ENCODE results near the gene COL18A1.

- TF ChIP-seq CTCF (IDR thresholded peaks at IDR 0.05), result no peak
- no peak for TF ChIP-seq RFX5 (IDR thresholded peaks at IDR 0.05)
- TF ChIP-seq MAZ (IDR thresholded peaks at IDR 0.05; ENCODE audit: borderline replicate concordance, low read depth, low read length), result no peak
- no peak for TF ChIP-seq ELK1 (IDR thresholded peaks at IDR 0.05; ENCODE audit: low read depth, low read length)
- no peak for TF ChIP-seq EP300 (IDR thresholded peaks at IDR 0.05)
- no peak for TF ChIP-seq JUNB (IDR thresholded peaks at IDR 0.05)
- no peak for TF ChIP-seq RAD21 (conservative IDR thresholded peaks at IDR 0.05 in 1 of 2, IDR thresholded peaks at IDR 0.05 in 1 of 2)
- TF ChIP-seq POLR2A (IDR thresholded peaks at IDR 0.05; ENCODE audit: low read length), result no peak
- TF ChIP-seq RCOR1 (IDR thresholded peaks at IDR 0.05; ENCODE audit: low read depth, low read length), result no peak
Observed at GRCh38 chr21:45365186-45365607, 39.8 kb upstream of the COL18A1 start.

All from A549 (cell line).